ENCODE measurements around the gene ZNF316.

The ZNF316 gene

DNA sequence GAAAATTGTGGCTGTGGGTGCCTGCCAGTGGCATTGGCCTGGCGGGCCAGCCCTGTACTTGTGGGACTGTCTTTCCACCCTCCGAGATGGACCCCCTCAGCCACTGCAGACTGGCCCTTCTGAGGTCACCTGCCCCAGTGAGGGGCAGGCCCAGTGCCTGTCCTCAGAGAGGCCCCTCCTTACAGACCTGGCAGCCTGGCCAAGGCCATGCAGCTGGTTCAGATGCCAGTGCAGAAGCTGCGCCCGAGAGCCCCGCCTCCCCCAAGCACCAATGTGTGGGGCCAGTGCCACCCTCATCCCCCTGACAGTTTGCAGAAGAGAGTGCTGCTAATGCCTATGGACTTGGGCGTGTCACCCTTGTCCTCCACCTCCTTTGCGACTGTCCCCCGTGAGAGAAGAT is 10.0 kb downstream of the ZNF316 start:
- in situ Hi-C loops (cut with MboI; ENCODE audit: low sequenced_read_pairs, unreplicated experiment): no loop called here
- DNase-seq (ENCODE audit: low spot score): no peak

DNA sequence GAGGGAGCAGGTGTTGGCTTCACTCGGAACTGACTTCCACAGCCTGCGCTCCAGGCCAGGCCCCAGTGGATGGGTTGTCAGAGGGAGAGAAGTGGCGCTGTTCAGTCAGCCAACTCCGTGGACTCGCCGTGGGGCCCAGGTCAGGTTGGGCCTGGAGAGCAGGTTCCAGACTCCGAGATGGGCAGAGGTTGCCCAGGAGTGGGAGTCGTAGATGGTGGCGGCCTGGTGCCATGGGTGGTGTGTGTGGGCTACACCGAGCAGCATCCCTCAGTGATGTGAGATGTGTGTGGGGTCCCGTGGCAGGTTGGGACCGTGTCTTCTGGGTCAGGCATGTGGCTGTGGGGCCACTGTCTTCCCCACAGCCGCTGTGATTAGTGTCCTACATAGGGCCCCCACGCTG is 10.4 kb downstream of the ZNF316 start:
- no peak for DNase-seq (ENCODE audit: low spot score)
- in situ Hi-C loops (cut with MboI; ENCODE audit: low sequenced_read_pairs, unreplicated experiment): no loop called here
- TF ChIP-seq, protein P1, sequence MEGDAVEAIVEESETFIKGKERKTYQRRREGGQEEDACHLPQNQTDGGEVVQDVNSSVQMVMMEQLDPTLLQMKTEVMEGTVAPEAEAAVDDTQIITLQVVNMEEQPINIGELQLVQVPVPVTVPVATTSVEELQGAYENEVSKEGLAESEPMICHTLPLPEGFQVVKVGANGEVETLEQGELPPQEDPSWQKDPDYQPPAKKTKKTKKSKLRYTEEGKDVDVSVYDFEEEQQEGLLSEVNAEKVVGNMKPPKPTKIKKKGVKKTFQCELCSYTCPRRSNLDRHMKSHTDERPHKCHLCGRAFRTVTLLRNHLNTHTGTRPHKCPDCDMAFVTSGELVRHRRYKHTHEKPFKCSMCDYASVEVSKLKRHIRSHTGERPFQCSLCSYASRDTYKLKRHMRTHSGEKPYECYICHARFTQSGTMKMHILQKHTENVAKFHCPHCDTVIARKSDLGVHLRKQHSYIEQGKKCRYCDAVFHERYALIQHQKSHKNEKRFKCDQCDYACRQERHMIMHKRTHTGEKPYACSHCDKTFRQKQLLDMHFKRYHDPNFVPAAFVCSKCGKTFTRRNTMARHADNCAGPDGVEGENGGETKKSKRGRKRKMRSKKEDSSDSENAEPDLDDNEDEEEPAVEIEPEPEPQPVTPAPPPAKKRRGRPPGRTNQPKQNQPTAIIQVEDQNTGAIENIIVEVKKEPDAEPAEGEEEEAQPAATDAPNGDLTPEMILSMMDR (IDR thresholded peaks at IDR 0.05; ENCODE audit: borderline replicate concordance, control extremely low read depth, extremely low read depth, insufficient read depth, missing control alignments): no peak

More for the DNA sequence above, 10.0 kb downstream of the ZNF316 start:
- TF ChIP-seq, protein P1 (IDR thresholded peaks at IDR 0.05; ENCODE audit: borderline replicate concordance, control extremely low read depth, extremely low read depth, insufficient read depth, missing control alignments): no peak

DNA sequence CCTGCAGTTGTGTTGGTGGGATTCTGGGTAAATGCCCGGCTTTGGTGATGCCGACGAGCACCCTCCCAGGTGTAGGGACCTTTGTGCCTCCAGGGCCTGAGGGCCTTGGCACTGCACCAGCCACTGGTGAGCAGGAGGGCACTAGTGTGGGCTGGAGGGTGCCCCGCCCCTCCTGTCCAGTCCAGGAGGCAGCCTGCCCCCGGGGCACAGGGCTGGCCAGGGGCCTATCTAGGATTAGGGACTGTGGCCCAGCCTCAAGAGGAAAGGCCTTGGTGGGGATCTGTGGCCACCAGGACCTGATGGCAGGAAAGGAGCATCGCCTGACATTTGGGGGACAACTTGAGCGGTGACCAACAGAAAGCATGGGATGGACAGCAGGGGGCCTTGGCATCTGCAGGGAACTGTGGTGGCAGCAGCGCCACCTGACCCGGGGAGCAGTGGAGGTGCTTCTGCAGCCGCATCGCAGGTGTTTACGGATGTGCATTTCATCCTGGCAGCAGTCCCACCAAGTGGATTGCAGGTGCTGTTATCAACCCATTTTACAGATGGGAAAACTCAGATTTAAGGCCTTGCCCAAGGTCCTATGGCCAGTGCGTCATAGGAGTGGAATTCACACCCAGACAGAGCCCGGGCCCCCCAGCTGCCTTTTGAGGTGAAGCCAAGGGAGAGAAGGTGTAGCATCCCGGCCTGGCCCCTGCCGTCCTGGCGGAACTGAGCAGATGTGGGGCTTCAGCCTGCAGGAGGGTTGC is 11.1 kb downstream of the ZNF316 start:
- TF ChIP-seq, protein P1 (IDR thresholded peaks at IDR 0.05; ENCODE audit: borderline replicate concordance, control extremely low read depth, extremely low read depth, insufficient read depth, missing control alignments): no peak
- in situ Hi-C loops (cut with MboI; ENCODE audit: low sequenced_read_pairs, unreplicated experiment): no loop called here
- no peak for DNase-seq (ENCODE audit: low spot score)

DNA sequence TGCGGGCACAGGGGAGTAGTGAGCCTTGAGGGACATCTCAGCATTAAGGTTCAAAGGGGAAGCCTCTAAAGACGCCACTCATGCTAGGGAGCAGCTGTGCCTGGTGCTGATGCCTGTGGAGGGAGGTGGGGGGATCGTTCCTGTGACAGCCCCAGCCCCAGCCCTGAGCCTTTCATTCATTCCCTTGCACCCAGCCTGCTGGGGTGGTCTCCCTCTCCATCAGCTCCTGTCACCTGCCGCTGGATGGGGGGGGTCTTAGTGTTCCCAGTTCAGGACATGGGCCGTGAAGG is 11.6 kb downstream of the ZNF316 start:
- TF ChIP-seq, protein P1 (IDR thresholded peaks at IDR 0.05; ENCODE audit: borderline replicate concordance, control extremely low read depth, extremely low read depth, insufficient read depth, missing control alignments): no peak
- no peak for DNase-seq (ENCODE audit: low spot score)
- in situ Hi-C loops (cut with MboI; ENCODE audit: low sequenced_read_pairs, unreplicated experiment): no loop called here

DNA sequence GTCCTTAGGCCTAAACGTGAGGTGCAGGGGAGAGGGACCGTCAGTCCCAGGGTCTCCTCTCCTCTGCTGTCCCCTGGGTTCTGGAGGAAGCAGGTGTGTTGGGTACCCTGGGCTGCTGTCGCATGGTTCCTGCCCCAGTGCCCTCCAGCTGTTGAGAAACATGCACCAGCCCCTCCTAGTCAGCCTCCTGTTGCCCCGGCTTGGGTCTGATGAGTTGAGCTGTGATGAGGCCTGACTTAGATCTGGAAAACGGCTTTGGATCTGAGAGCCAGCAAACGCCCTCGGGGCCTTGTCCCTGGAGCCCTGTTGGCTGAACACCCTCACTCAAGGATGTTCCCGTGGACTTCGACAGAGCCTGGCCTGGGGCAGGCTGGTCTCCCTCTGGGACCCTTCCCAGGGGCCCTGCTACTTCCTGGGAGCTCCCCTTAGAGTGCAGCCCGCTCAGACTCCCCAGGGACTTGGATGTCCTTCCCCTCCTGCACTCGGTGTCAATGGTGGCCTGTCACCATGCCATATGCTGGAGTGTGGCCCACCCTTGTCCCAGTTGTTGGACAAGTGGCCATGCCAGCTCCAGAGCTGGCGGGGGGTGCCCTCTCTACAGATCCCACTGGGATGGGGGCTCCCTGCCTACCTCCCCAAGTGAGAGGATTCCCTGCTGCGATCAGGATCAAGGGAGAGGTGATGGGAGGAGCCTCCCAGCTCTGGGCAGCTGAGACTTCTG is 12.3 kb downstream of the ZNF316 start:
- in situ Hi-C loops (cut with MboI; ENCODE audit: low sequenced_read_pairs, unreplicated experiment): no loop called here
- DNase-seq (ENCODE audit: low spot score): no peak
- TF ChIP-seq, protein P1 (IDR thresholded peaks at IDR 0.05; ENCODE audit: borderline replicate concordance, control extremely low read depth, extremely low read depth, insufficient read depth, missing control alignments): no peak

DNA sequence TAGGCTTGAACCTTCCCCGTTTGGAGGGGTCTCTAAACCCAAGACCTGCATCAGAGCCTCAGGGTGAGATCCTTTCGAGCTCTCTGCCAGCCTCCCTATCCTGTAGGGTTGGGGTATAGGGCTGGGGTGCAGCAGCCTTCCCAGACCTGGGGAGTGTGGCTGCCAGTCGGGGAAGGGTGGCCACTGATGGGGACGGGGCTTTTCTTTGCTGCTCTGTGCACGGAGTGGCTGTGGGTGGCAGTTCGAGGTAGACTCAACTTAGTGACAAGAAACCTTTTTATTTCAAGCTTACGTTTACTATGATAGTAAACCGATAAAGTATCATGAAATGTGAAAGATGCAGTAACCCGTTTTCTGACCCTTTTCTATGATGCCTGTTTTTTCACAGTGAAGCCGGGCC is 13.0 kb downstream of the ZNF316 start:
- DNase-seq (ENCODE audit: low spot score): no peak
- TF ChIP-seq, protein P1 (IDR thresholded peaks at IDR 0.05; ENCODE audit: borderline replicate concordance, control extremely low read depth, extremely low read depth, insufficient read depth, missing control alignments): no peak
- in situ Hi-C loops (cut with MboI; ENCODE audit: low sequenced_read_pairs, unreplicated experiment): no loop called here

Measured in GM13976 (cell line).